Measurements from ENCODE around the gene CLIC1. TPM values are rescaled to one million over a fixed set of nuclear protein-coding genes. Genes with fewer than 3 reads are reported as not detected.

The CLIC1 gene
- polyA plus RNA-seq, 12 donors = 100 to 194 (median 129) TPM; not detected in 1

GRCh38 chr6:31740397-31741223 lies 4.3 kb upstream of the CLIC1 start:
- no peak for DNase-seq

- DNase-seq = peak; percentile 99
Measured at GRCh38 chr6:31739639-31740396, 3.5 kb upstream of the CLIC1 start, which contains the start of gene MSH5. Gene MSH5, plus strand, starts transcription at chr6:31740005. Its CDS starts 462 bp downstream, at chr6:31740467.

DNA sequence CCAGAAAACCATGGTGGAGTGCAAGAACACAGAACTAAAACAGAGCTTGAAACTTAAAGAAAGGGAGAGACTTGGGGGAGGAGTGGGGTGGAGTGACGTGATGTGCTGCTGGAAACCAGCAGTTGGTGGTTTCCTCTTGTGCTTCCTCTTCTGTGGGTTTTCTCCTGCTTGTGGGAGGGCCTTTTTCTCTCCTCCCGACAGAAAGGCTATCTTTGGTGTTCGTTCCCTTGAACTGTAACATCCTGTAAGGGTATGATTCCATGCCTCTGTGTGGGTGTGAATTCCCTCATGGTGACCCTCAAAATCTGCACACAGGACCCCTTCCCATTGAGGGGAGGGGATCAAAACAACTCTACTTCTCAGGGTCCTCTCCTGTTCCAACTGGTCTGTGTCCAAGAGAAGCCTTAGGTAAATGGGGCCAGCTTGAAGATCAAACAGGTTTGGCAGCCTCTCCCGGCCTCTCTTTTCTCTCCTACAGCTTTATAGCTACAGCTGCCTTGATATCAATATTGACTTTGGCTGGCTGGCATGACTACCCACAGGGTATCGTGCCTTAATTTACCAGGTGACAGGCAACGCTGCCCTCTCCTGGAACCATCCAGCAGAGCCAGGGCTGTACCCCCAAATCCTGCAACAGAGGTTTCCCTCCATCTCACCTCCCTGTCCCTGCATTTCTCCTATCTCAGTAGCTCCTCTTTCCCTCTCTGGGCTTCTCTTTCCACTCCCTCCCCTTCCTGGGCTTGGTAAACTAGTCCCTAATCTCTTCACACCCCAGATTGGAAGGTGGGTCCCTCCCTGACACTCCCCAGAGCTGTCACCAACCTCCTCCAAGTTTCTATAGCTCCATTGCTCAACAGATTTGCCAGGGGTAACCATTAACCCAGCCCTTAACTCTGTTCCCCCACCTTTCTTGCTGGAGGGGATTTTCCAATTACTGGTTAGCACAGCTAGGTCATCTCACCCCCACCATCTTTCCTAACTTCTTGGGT lies 2.0 kb upstream of the CLIC1 start:
- DNase-seq = peak; percentile 67

DNA sequence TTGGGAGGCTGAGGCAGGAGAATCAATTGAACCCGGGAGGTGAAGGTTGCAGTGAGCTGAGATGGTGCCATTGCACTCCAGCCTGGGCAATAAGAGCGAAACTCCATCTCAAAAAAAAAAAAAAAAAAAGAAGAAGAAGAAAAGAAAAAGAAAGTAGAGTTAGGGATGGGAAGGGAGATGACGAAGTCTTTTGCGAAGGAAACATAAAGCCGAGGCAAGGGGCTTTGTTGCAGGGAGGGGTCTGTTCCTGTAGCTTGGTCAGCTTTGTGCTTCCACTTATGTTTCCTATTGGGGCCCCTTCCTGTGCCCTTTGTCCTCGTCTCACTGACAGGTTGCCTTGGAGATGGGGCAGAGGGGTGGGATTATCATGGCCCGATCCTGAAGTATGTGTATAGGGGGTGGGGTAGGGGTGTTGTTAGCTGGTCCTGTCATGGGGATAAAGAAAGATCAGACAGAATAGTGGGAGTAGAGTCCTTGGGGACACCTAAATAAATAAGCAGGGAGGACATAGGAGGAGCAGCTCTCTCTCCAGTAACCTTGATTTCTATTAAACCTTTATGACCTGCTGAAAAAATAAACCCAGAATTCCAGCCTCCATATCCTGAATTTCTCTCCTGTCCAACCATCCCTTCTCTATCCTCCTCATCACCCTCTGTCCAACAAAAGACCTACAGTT lies 1.1 kb upstream of the CLIC1 start:
- DNase-seq = peak; percentile 25

DNA sequence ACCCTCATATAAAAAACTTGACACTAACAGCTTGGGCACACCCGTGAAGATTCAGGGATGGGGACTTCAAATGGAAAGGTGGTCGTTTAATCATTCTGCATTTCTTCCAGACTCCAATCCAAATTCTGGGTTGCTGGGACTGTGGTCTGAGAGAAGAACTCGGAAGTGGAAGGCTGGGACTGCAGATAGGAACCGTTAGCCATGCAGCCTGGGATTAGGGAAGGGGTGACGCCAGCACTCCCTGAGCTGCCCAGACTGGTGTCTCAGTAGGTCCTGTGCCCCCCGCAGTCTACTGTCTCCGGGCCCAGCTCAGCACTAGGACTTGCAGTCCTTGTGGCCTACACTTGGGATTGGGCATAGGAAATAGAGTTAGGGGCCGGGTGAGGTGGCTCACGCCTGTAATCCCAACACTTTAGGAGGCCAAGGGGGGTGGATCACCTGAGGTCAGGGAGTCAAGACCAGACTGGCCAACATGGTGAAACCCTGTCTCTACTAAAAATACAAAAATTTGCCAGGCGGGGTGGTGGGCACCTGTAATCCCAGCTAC lies 511 bp upstream of the CLIC1 start:
- DNase-seq = no peak

GRCh38 chr6:31734821-31735406 lies 1.4 kb downstream of the CLIC1 start:
- DNase-seq = peak; percentile 41

DNA sequence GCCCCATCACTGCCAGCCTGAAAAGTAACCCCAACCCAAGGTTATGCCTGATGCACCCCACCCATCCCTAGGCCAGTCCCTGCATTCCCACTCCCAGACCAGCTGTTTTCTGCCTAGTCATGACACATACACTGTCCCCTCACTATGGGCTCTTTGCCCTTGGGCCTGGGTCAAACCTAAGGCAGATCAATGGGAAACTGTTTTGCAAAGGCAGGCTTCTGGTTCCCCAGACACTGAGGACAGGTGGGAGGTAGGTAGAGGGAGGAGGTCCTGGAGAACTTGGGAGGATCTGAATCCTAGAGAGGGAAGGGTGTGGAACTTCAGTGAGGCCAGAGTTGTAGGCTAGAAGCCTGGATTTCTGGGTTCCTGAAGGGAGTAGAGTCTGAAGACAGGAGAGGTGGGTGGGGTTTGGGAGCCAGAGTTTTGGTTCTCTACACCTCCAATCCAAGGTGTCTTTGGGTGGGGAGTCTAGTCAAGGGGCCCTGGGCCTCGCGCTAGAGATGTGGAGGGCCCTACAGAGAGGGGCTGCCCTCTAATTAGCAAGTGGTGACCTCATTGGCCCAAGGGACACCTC lies 2.0 kb downstream of the CLIC1 start:
- no peak for DNase-seq

DNA sequence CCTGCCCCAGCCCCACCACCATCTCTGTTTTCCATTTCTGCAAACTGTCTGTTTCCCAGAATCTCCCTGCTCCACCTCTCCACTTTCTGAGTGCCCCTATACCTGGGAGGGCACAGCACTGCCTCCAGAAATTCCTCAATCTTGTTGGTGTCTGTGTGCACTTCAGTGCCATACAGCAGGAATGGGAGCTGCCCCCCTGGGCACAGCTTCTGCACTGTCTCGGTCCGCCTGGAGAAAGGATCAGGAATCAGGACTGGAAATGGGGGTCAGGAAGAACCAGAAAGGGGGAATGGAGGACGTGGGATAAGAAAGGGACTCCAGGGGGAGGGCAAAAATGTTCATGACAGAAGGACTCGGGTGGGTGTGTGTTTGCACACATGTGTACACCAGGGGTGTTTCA lies 2.6 kb downstream of the CLIC1 start:
- no peak for DNase-seq

DNA sequence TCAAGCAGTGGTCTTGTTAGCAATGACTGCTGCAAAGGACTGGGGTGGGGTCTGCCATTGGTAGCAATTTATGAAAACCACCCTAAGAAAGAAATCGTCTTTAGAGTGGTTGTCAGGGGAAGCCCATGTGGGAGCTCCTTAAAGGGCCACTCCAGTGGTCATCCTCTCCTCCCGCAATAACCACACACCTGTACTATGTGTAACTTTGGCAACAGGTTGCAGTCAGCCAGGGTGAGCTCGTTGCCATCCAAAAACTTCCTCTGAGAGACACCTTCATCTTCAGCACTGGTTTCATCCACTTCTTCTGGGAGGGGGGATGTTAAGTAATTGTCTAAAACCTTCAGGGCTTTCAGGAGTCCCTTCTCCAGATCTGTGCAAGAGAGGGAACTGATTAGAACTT lies 4.3 kb downstream of the CLIC1 start:
- DNase-seq = no peak

DNA sequence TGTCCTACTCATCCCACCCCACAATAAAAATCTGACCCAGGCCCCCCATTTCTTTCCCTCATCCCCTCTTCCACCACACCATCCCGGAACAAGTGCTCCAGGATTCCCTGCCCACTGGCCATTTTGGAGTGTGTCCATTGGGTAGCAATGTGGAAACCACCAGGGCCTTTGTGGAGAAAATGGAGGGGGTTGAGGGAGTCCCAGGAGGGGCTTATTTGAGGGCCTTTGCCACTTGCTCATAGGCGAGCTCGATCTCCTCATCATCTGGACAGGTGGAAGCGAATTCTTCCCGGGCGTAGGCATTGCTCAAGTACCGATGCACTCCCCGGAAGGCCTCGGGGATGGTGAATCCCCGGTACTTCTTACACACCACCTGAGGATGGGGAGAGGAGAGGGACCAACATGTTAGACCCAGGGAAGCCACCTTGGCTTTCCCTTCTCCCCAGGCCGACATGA lies 5.7 kb downstream of the CLIC1 start:
- no peak for DNase-seq

DNA sequence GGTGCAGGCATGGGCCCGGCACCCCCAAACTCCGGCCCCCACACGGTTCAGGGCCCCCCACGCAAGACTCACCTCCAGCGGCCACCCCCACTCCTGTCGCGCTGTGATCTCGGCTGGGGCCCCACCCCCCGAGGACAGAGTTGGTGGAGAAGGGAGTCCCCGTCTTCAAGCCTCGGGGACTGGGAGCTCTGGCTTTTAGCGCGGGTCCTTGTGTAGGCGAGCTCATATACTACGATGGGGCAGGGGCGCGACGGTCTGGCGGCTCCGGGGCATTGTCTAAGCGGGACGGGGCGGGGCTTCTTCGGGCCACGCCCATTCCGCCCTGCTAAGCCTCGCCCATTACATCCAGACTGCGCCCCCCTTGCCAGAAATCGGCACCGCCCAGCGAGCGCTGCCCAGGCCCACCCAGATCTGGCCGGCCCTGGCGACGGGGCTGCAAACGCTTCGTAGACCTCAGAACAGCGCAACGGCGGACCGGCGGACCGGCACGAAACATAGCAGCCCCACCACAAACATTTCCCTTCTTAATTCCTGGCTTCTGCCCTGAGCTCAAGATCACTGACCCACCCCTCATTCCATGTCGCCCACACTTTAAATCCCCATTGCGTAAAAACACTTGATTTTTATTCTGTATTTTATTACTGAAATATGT lies 6.2 kb downstream of the CLIC1 start:
- peak; percentile 96 for DNase-seq

DNA sequence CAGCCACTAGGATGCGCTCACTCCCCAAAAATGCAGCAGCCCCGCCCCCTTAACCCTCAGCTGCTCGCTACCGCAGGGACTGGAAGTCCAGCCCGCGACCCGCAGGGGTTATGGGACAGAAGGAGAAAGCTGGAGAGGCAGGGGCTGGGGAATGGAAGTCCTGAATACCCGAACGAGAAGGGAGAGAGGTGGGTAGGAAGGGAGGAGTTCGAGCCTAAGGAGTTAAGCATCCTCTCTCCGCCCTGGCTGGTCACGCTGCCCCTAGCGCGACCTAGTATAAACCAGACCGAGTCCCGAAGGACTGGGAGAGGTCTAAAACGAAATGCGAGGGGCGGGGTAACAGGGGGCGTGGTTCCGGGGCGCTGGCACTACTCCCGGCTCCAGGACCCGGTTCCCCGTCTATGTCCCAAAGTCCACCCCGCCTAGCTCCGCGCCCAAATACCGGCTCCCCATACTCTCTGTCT lies 6.8 kb downstream of the CLIC1 start:
- peak; percentile 94 for DNase-seq

DNA sequence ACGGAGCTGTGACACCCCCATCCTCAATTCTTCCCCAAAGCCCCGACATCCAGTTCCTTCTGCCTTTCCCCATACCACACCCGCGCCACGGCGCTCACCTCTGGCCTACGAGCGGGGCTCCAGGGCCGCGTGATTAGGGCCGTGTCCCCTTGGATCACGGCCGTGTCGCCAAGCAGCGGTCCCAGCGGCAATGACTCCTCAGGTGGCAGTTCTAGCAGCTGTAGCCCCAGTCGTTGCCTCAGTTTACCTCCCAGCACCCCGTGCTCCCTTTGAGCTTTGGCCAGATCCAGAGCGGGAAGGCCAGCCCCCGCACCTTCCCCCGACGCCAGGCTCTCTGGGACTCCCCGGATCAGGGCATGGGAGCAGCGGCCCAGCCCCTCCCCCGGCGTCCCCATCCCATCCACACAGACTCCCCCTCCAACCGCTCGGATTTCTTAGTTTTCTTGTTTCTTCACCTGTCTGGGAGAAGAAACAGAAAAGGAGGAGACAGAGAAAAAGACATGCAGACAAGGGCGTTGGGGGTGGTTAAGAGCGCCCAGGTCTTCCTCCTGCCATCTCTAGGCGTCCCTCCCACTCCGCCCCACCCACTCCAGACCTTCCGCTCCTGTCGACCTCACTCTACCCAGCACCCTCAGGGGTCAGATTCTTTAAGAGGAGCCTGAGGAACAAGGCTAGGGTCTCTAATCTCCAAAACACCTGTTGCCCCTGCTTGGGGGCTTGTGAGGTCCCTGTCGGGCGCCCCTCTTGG lies 7.4 kb downstream of the CLIC1 start, which contains the start of gene DDAH2:
TSS of gene DDAH2 (minus strand) at position 533 of the 748 bp plus-strand sequence. CDS start at position 395, 138 bp downstream.
- DNase-seq = no peak

DNA sequence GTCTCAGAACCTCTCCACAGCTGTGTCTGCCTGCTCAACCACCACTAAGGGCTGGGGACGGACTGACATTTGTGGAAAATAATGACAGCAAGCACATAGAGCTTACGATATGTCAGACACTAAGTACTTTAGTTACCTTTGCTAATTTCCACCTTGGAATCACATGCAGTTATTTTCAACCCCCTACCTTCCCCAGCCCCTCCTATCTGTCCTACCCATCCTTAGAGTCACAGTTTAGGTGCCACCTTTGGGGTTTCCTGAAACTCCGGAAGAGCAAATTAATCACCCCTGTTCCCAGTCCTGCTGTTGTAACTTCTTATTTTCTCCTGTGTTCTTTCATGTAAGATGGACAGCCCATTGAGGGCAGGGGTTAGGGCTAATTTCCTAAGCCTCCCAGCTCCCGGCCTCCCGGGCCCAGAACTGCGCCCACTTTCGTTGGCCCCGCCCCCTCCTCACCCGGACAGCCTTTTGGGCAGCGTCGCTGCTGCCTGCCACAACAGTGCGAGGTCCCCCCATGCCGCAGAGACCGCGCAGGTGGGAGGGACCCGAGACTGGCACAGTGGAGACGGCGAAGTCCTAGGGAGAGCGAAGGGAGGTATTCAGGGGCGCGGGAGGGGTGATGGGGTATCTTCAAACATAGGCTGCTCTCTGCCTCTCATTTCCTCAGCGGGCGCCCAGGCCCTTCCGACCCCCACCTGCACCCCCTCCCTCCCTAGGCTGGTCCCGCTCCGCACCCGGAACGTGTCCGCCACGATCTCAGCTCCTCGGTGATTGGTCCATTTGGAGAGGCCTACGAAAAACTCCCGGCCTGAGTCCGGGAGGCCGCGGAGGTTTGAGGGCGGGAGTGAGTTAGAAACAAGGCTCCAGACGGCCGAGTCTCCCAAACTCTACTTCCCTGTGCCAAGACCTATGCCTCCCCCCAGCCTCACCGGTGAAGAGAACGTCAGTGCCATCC lies 8.3 kb downstream of the CLIC1 start:
- DNase-seq = no peak

DNA sequence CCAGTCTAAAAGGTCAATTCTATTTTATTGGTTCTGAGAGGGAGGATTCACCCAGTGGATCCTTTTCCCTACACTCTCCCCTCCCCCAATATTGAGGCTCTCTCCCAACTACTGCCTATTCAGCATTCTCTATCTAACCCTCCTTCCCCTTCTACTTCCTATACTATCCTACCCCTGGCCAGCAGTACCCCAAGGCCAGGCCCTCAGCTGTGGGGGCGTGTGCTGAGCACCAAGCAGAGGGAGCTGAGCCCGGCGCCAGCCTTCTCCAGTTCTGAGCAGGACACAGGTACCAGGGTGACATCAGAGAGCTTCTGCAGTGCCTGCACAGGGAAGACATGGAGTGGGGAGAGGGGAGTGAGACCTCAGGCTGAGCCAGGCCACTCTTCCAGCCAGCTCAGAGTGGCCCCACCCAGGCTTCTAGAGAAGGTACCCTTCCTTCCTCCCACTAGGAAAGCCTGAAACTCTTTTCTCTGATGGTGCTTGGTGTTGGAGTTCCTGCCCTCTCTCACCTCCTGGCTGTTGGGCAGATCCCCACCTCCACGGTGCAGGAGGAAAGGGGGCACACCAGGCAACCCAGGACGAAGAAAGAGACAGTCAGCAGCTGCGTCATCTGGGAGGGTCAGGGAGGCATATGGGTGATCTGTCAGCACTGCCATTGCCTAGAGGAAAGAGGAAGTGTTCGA lies 9.2 kb downstream of the CLIC1 start:
- no peak for DNase-seq

Data from muscle of arm (tissue), 12 donors.